ENCODE measurements around the gene CLOCK. TPM values are rescaled to one million over a fixed set of nuclear protein-coding genes. Genes with fewer than 3 reads are reported as not detected.

The CLOCK gene
- total and polyA plus RNA-seq, 2 of the 8 experiments (the other 6 are each of a cell fraction or from before 2014, with no cell fraction given), result 7.7 to 24.2 TPM

DNA sequence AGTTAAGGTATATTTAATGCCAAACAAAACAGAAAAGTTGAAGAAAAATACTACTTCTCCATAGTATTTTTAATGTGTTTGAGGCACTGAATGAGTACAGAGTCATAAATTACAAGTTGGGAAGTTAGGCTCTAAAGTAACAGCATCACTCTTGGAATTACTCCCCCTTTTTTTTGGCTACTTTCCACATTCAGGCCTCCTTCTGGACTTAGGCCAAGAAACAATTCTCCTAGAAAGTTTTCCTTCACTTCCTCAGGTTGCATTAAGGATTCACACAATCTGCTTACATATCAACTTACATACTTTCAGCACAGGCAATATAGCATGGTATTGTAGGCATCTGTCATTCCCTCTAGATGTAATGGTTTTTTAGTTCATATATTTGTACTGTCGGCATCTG, 98.9 kb downstream of the CLOCK start (continued):
- TF ChIP-seq BRCA1 (IDR thresholded peaks at IDR 0.05; ENCODE audit: low read depth, low read length) (no peak), KDM1A (IDR thresholded peaks at IDR 0.05; ENCODE audit: borderline replicate concordance, low read length) (no peak), SP4 (IDR thresholded peaks at IDR 0.05; ENCODE audit: low read length) (no peak)

All from H1 (cell line).